WI38 (cell line): ENCODE data around the gene TEX19.

Source experiments
- H3K4me3 ChIP-seq: 2 replicates; pipeline ENCODE4 v1.5.1; 2011; ENCODE audit warnings: low read depth, mild to moderate bottlenecking, control low read depth, low read length
- CTCF ChIP-seq: IDR thresholded peaks from 2 replicates; pipeline ENCODE4 v1.5.1; 2012; ENCODE audit warnings: low read depth, mild to moderate bottlenecking, control low read depth, low read length

Gene TEX19

GRCh38 chr17:82387705-82388106 lies 28.7 kb downstream of the TEX19 start:
- TF ChIP-seq CTCF, result no peak
- H3K4me3 ChIP-seq, result no peak overlapping the region

- no peak for TF ChIP-seq CTCF
- no peak overlapping the region for H3K4me3 ChIP-seq
These were observed 29.3 kb downstream of the TEX19 start for GRCh38 chr17:82388223-82388921.

GRCh38 chr17:82388922-82389283 lies 29.9 kb downstream of the TEX19 start:
- no peak for TF ChIP-seq CTCF
- no peak overlapping the region for H3K4me3 ChIP-seq

GRCh38 chr17:82389379-82389778 lies 30.3 kb downstream of the TEX19 start:
- H3K4me3 ChIP-seq, result no peak overlapping the region
- TF ChIP-seq CTCF, result no peak

- TF ChIP-seq CTCF, result no peak
- no peak overlapping the region for H3K4me3 ChIP-seq
These were observed 31.2 kb downstream of the TEX19 start for GRCh38 chr17:82390015-82390859.

GRCh38 chr17:82390860-82391435 lies 31.9 kb downstream of the TEX19 start:
- TF ChIP-seq CTCF, result no peak
- no peak overlapping the region for H3K4me3 ChIP-seq
